Thymus (tissue), 11 donors: ENCODE data around the gene E4F1. TPM values are rescaled to one million over a fixed set of nuclear protein-coding genes. Genes with fewer than 3 reads are reported as not detected.

Experiments
- DNase-seq, 9 donors: peaks; one replicate each; pipeline ENCODE4 v3.0.0-alpha.2; 2013; ENCODE audit warnings: low spot score in 9 of 9, low read depth in 6 of 9, missing footprints in 1 of 9
- H3K27ac ChIP-seq, 2 donors: one replicate each; pipeline ENCODE4 v1.5.1; 2013; ENCODE audit warnings: control low read depth in 1 of 2, low read depth in 1 of 2, low read length in 1 of 2, mild to moderate bottlenecking in 1 of 2, moderate library complexity in 1 of 2
- H3K27me3 ChIP-seq, 2 donors: one replicate each; pipeline ENCODE4 v1.5.1; 2013; ENCODE audit warnings: low read length in 1 of 2; ENCODE audit not compliant: control insufficient read depth in 2 of 2, insufficient read depth in 1 of 2
- H3K36me3 ChIP-seq, 2 donors: one replicate each; pipeline ENCODE4 v1.5.1; 2013; ENCODE audit warnings: low read length in 1 of 2, mild to moderate bottlenecking in 1 of 2, moderate library complexity in 1 of 2; ENCODE audit not compliant: control insufficient read depth in 2 of 2, insufficient read depth in 2 of 2
- H3K4me1 ChIP-seq, 2 donors: one replicate each; pipeline ENCODE4 v1.5.1; 2013; ENCODE audit warnings: low read length in 2 of 2; ENCODE audit not compliant: control insufficient read depth in 2 of 2, insufficient read depth in 2 of 2
- H3K4me3 ChIP-seq, 2 donors: one replicate each; pipeline ENCODE4 v1.5.1; 2013; ENCODE audit warnings: low read length in 2 of 2, control low read depth in 1 of 2, mild to moderate bottlenecking in 1 of 2
- H3K9me3 ChIP-seq, 2 donors: one replicate each; pipeline ENCODE4 v1.5.1; 2013; ENCODE audit warnings: low read length in 1 of 2, mild to moderate bottlenecking in 1 of 2; ENCODE audit not compliant: control insufficient read depth in 2 of 2, insufficient read depth in 1 of 2
- WGBS: extraction: QIAGEN DNeasy Blood & Tissue Kit; methylation state at CpG from one replicate; pipeline ENCODE4 v1.1.7; 2013; 5-methylcytosine and 5-hydroxymethylcytosine counted together
- polyA plus RNA-seq: library from polyadenylated mRNA; stranded (reverse); fragments of 200-250 nt; gene quantifications from one replicate; pipeline ENCODE4 v1.2.3, GENCODE V29; 2013
- total RNA-seq: library from RNA; stranded (reverse); fragments of 120-200 nt; gene quantifications from one replicate; pipeline ENCODE4 v1.2.4, GENCODE V29; 2013
- donor health status: healthy.

Gene E4F1
- total and polyA plus RNA-seq, 2 donors: 26.5 to 42.3 TPM

- H3K36me3 ChIP-seq: no peaks in the 10 kb centered on the region
- DNase-seq: no peak
- no peaks in the 10 kb centered on the region for H3K27me3 ChIP-seq
- H3K4me1 ChIP-seq: no peaks in the 10 kb centered on the region
- 95% methylated on average over 35 of the region's 35 CpGs for whole genome bisulfite sequencing
- H3K9me3 ChIP-seq: no peaks in the 10 kb centered on the region
- no peak overlapping the region for H3K4me3 ChIP-seq
- no peak overlapping the region for H3K27ac ChIP-seq
Observed at GRCh38 chr16:2284797-2285576, 61.6 kb downstream of the E4F1 start.

Other genes with a start within 250 kb of the E4F1 start
- gene NOXO1, start 242.1 kb upstream of the E4F1 start, total RNA-seq: 2.2 TPM
- 5.7 TPM for gene NOXO1, start 242.1 kb upstream of the E4F1 start, polyA plus RNA-seq
- 16.1 TPM for gene GFER, start 239.4 kb upstream of the E4F1 start, total RNA-seq
- 28.0 TPM for gene GFER, start 239.4 kb upstream of the E4F1 start, polyA plus RNA-seq
- 1.2 TPM for gene SYNGR3, start 233.6 kb upstream of the E4F1 start, total RNA-seq
- gene SYNGR3, start 233.6 kb upstream of the E4F1 start, polyA plus RNA-seq: 2.7 TPM
- gene ZNF598, start 213.8 kb upstream of the E4F1 start, total RNA-seq: 5.7 TPM
- gene ZNF598, start 213.8 kb upstream of the E4F1 start, polyA plus RNA-seq: 46.2 TPM
- 0.66 TPM for gene NPW, start 203.8 kb upstream of the E4F1 start, total RNA-seq
- 1.2 TPM for gene NPW, start 203.8 kb upstream of the E4F1 start, polyA plus RNA-seq
- gene NHERF2, start 196.7 kb upstream of the E4F1 start, total RNA-seq: 6.3 TPM
- gene NHERF2, start 196.7 kb upstream of the E4F1 start, polyA plus RNA-seq: 23.4 TPM
- 32.7 TPM for gene NTHL1, start 175.8 kb upstream of the E4F1 start, total RNA-seq
- 32.7 TPM for gene NTHL1, start 175.8 kb upstream of the E4F1 start, polyA plus RNA-seq
- gene TSC2, start 175.6 kb upstream of the E4F1 start, total RNA-seq: 22.7 TPM
- 61.8 TPM for gene TSC2, start 175.6 kb upstream of the E4F1 start, polyA plus RNA-seq
- 13.4 TPM for gene PKD1, start 87.7 kb upstream of the E4F1 start, total RNA-seq
- 35.3 TPM for gene PKD1, start 87.7 kb upstream of the E4F1 start, polyA plus RNA-seq
- 0.28 TPM for gene RAB26, start 75.0 kb upstream of the E4F1 start, total RNA-seq
- gene RAB26, start 75.0 kb upstream of the E4F1 start, polyA plus RNA-seq: 2.6 TPM
- gene TRAF7, start 67.8 kb upstream of the E4F1 start, total RNA-seq: 22.3 TPM
- 23.9 TPM for gene TRAF7, start 67.8 kb upstream of the E4F1 start, polyA plus RNA-seq
- 0.05 TPM for gene CASKIN1, start 27.0 kb upstream of the E4F1 start, total RNA-seq
- 0.48 TPM for gene CASKIN1, start 27.0 kb upstream of the E4F1 start, polyA plus RNA-seq
- 20.3 TPM for gene MLST8, start 18.1 kb upstream of the E4F1 start, total RNA-seq
- gene MLST8, start 18.1 kb upstream of the E4F1 start, polyA plus RNA-seq: 34.6 TPM
- 4.0 TPM for gene BRICD5, start 12.7 kb upstream of the E4F1 start, total RNA-seq
- gene BRICD5, start 12.7 kb upstream of the E4F1 start, polyA plus RNA-seq: 21.3 TPM
- gene PGP, start 8.8 kb upstream of the E4F1 start, total RNA-seq: 12.4 TPM
- gene PGP, start 8.8 kb upstream of the E4F1 start, polyA plus RNA-seq: 12.9 TPM
- 0.99 TPM for gene DNASE1L2, start 12.9 kb downstream of the E4F1 start, total RNA-seq
- 3.5 TPM for gene DNASE1L2, start 12.9 kb downstream of the E4F1 start, polyA plus RNA-seq
- gene ECI1, start 28.0 kb downstream of the E4F1 start, total RNA-seq: 31.1 TPM
- 47.0 TPM for gene ECI1, start 28.0 kb downstream of the E4F1 start, polyA plus RNA-seq
- gene RNPS1, start 44.5 kb downstream of the E4F1 start, total RNA-seq: 87.2 TPM
- gene RNPS1, start 44.5 kb downstream of the E4F1 start, polyA plus RNA-seq: 130 TPM
- gene ABCA3, start 117.1 kb downstream of the E4F1 start, total RNA-seq: 8.4 TPM
- 8.6 TPM for gene ABCA3, start 117.1 kb downstream of the E4F1 start, polyA plus RNA-seq
- 22.7 TPM for gene CCNF, start 205.9 kb downstream of the E4F1 start, total RNA-seq
- gene CCNF, start 205.9 kb downstream of the E4F1 start, polyA plus RNA-seq: 4.0 TPM
- gene TEDC2, start 236.5 kb downstream of the E4F1 start, total RNA-seq: 11.0 TPM
- 1.8 TPM for gene TEDC2, start 236.5 kb downstream of the E4F1 start, polyA plus RNA-seq
- 0.71 TPM for gene NTN3, start 247.7 kb downstream of the E4F1 start, total RNA-seq
- 0.02 TPM for gene NTN3, start 247.7 kb downstream of the E4F1 start, polyA plus RNA-seq